Activated CD4-positive, CD25-positive, alpha-beta regulatory T cell (primary cell): ENCODE measurements around the gene MAPKAP1.

Experiments
- DNase-seq, 4 experiments: peaks; one replicate each; lab custom pipeline; 2025; lab: John Stamatoyannopoulos, UW

The MAPKAP1 gene

DNA sequence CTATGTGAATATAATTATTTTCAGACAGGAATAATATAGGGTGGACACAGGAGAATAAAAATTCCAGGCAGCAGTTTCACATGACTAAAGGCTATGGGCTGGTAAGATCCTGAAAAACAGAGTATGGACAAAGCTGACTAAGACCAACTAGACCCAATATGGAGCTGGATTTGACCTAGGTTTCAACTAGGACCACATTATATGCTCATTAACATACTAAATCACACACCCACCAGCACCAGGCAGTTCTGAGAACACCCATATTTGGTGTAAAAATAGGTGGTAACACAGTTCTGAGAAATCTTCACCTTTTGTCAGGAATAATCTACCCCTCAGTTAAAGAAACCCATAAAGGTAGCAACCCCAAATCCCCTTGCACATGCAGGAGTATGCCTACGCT lies 64.7 kb downstream of the MAPKAP1 start:
- DNase-seq, result no peak

DNA sequence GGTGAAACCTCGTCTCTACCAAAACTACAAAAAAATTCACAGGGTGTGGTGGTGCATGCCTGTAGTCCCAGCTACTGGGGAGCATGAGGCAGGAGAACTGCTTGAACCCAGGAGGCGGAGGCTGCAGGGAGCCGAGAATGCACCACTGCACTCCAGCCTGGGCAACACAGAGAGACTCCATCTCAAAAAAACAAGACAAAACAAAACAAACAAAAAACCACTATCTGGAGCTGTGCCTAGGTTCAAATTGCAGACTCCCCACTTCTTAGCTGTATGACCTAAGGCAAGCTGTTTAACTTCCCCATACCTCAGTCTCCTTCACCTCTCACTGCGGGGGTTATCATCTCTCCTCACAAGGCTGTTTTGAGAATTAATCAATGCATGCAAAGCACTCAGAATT lies 68.0 kb downstream of the MAPKAP1 start:
- DNase-seq, result no peak

DNA sequence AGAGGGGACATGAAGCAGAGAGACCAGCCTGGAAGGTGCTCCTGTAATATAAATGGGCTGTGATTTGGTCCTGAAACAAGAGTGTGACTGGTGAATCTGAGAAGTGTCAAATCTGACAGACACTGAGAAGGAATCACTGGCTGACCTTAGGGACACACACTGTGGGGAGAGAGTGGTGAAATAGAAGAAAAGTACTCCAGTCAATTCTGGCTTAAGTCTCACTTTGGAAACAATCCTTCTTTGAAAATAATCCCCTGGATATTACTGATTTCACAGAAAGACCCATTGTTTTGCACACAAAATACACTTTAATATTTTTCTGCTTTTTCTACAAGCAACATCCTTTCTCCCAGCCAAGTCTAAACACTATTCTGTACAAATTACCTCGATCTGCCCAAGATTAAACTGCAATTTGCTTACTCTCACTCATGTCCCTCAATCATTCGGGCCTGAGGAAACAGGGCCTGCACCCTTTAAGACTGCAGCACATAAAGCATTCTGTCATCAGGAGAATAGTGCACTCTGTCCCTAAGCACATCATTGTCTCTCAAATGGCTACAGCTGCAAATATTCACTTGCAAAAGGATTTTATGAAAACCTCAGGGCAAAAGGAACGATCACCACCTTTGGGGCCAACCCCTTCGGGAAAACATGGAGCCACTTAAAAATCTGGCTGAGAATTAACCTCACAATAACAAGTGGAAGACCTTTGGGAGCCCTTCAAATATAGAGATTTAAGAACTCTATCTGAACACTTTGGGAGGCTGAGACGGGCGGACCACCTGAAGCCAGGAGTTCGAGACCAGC lies 68.6 kb downstream of the MAPKAP1 start:
- no peak for DNase-seq

DNA sequence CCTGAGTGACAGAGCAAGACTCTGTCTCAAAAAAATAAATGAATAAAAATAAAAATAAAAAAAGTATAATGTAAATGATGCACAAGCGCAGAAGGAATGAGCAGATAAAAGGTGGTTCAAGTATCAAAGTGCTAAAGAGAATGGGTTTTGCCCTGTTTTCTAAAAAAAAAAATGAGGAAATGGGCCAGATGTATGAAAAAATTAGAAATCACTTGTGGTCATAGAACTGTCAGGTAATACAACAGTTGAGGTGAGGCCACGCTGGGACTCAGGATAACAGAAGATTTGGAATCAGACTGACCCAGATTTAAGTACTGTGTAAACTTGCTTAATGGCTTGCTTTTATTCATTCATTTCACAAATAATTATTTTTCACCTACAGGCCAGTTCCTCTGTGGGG lies 69.8 kb downstream of the MAPKAP1 start:
- DNase-seq, result no peak

DNA sequence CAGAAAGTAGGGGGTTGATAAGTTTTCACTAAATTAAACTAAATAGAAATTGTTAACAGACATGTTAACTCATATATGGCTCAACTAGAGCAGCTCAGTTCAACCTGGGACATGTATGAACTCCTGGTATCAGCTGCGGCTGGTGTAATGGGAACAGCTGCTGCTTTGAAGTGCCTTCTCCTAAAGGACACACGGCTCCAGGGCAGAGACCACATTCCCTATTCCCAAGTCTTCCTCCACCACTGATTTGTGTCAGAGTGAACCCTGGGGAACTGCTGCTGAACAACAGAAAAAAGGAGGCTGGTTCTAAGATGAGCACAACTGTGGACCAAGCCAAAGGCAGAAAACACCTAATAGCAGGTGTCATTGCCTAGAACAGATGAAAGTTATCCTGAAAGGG lies 71.1 kb downstream of the MAPKAP1 start:
- DNase-seq, result no peak

DNA sequence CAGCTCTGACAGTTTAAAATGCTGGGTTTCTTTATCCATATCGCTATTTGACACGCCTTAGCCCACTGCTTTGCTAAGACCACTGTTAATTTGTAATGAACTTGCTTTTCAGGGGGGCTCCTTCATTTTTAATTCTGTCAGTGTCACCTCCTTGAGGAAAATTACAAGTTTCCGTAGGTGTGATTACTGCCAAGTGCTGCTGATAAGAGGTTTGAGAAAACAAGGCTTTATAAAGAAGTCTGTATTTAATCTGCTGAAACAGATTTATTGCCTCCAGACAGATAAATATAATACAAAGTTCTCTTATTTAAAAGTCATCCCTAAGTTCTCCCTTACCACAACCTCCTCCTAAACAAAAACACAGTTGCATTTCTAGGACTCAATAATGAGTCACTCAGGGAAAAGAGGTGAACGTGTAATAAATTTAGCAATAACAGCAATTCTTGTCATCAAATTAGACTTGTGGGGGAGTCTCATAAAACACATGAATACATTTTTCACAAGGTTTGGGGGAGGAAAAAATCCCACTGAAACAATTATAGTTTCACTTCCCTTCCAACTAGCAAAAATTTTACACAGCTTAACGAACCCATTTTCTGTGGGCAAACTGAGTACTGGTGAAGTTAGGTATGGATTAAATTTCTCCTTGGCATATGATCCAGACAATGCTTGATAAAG lies 72.8 kb downstream of the MAPKAP1 start:
- DNase-seq, result no peak

DNA sequence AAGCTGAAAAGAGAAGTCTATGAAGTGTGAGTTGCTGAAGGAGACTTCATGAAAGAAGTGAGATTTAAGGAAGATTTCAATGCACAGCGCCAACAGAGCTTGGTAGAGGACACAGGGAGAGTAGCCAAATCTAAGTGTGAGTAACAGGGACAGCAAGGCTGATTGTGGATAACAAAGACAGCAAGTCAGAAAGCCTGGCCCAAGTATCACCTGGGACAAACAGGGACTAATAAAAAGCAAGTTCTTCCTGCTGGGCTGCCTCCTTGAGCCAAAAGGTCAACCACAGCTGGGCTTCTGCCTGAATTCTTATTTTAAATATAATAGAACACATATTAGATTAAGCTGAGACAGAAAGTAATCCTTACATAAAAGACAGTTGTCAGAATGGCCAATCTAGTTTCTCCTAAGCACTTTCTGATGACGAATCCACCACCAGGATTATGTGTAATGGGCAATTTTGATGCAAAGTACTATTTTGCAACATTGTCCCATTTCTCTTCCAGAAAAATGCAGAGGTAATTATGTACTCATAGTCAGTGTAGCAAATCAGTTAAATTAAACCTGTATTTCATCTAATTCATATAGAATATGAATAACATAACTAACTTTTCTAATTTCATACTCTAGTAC lies 73.8 kb downstream of the MAPKAP1 start:
- DNase-seq, result no peak

DNA sequence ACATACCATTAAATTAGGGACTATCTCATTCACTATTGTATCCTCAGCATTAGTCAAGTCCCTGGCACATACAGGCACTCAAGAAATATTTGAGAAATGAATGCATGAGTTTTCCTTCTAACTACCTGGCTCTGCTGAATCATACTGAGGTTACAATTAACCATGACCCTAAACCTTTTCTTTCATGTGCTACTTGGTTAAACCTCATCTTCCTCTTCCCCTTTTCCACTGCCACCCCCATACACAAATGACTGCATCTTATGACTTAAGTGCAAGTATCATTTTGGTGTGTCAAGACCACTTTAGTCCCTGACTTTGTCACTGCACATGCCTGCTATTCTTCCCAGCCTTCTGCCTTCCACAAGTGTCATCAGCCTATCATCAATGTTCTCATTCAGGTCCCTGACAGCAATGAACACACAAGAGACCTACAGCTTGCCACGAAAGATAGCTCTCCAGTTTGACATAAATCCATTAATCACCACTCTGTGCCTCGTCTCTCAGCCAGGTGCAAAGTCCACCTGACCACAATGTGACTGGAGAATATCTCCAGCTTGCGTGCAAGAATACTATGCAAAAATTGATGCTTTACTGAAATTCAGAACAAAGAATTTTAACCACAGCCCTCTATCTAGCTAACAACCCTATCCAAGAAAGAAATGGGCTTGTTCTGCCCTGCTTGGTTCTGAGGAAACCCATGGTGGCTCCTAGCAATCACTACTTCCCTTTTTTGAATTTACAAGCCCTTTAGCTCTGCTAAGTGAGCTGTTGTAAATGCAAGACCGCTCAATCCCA lies 74.5 kb downstream of the MAPKAP1 start:
- no peak for DNase-seq

DNA sequence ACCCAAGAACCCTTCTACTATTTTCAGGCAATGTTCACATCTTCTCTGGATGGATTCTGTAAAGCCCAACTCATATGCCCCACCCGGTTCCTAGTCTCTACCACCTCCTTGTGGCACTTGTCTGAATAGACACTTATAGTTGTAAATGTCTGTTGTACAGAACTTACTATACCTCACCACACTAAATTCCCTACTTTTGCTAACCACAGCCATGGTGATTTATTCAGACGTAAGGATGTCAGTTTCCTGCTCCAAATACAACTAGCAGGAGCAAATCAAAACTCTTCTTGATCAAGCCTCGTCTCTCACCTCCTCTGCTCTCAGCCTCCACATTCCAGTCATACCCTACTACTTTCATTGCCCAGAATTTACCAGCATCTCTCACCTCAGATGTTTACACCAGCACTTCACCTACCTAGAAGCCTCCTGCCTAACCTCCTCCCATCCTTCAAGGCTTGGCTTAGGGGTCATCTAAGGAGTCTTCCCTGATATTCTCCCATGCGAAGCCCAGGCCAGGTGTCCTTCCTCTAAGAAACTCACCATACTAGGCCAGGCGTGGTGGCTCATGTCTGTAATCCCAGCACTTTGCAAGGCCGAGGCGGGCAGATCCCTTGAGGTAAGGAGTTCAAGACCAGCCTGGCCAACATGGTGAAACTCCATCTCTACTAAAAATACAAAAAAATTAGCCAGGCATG lies 75.5 kb downstream of the MAPKAP1 start:
- no peak for DNase-seq

DNA sequence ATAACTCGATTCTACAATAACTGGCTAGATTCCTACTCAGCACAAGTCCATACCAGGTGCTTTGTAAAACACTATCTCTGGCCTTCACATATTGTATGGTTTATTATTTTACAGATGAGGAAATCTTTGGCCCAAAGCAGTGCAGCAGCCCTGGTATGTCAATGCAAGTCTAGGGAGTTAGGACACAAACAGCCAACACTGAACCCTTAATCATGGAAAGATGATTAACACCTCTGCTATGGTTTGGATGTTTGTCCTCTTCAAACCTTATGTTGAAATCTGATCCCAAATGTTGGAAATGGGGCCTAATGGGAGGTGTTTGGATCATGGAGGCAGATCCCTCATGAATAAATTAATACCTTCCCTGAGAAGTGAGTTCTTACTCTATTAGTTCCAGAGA lies 76.6 kb downstream of the MAPKAP1 start:
- DNase-seq, result no peak

DNA sequence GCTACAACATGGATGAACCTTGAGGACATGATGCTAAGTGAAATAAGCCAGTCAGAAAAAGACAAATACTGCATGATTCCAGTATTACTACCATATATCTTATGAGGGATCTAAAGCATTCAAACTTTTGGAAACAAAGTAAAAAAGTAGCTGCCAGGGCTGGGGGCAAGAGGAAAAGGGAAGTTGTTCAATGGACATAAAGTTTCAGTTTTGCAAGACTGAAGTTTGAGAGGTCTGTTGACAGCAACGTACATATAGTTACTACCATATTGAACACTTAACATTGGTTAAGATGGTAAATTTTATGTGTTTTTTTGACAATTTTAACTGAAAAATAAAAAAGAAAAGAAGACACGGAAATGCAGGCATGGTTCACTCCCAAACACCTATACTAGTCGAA lies 77.6 kb downstream of the MAPKAP1 start:
- no peak for DNase-seq

DNA sequence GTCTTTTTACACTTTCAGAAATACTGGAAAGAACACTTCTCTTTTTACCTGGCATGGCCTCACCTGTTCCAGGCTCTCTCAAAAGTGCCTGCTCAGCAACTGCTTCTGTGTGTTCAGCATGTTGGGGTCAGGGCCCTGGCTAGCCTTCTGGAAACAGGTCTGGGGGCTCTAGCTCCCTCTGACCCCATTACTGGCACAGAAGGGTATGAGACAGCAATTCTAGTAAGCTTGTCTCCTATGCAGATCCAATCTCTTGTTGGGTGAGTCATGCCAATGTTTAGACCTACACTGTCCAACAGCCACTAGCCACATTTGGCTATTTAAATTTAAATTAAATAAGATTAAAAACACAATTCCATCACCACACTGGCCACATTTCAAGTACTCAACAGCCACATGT lies 80.8 kb downstream of the MAPKAP1 start:
- no peak for DNase-seq

DNA sequence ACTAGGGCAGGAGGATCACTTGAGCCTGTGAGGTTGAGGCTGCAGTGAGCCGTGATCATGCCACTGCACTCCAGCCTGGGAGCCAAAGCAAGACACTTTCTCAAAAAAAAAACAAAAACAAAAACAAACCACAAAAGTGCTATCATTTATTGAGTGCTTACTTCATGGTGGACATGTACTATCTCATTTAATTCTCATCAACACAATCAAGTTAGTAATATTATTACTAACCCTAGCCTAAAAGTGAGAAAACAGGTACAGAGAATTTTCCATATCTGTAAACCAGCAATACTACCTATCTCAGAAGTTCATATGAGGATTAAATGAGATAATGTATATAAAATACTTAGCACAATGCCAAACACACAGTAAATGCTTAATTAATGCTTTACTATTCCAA lies 85.8 kb downstream of the MAPKAP1 start:
- no peak for DNase-seq

DNA sequence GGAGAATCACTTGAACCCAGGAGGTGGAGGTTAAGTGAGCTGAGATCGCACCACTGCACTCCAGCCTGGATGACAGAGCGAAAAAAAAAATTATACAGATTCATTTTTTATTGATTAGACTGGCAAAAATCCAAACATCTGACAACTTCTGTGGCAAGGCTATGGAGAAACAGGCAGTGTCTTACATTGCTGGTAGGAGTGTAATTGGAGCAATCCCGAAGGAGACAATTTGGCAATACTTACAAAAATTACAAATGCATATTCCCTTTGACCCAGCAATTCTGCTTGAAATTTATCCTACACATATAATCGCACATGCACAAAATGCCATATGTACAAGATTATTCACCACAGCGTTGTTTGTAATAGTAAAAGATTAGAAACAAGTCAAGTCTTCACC lies 86.8 kb downstream of the MAPKAP1 start:
- no peak for DNase-seq

DNA sequence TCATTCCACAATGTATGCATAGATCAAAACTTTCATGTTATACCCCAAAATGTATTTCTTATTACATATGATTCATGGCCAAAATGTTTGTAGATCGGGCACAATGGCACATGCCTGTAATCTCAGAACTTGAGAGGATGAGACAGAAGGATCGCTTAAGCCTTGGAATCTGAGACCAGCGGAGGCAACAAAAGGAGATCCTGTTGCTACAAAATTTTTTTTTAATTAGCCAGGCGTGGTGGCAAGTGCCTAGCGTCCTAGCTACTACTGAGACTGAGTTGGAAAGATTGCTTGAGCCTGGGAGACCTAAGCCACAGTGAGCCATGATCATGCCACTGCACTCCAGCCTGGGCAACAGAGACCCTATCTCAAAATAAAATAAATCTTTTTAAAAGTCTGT lies 89.9 kb downstream of the MAPKAP1 start:
- DNase-seq, result no peak

DNA sequence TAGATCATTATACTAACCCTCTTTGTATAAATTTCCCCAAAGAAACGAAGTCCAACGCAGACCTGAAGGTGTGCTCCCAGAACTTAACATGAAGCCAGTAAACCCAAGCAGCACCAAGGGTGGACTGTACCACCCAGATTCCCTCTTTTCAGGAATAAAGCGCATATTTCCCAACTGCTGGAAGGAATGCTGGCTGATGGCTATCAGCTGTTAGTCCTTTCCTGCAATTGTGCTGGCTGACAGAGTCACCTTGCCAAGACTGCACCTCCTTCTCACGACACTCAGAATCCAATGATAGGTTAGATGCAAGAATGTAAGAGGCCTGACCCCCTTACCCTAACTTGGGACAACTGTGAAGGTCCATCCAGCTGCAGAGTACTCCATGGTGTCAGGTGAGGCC lies 93.9 kb downstream of the MAPKAP1 start:
- DNase-seq, result no peak

DNA sequence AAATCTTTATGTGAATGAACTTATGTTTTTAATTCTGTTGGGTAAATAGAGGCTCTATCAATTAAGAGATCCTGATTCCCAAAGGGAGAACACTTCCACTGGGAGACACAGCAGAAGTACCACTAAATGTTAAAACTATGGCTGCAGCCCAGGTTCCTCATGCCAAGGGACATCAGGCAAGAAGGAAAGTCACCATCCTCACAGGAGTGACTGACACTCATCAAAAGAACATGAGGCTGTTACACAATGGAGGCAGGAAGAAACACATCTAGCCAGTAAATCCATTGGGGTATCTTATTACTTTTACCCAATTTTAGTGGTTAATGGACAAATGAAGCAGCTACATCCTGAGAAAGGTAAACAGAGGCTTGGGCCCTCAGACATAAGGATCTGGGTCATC lies 94.4 kb downstream of the MAPKAP1 start:
- DNase-seq, result no peak

DNA sequence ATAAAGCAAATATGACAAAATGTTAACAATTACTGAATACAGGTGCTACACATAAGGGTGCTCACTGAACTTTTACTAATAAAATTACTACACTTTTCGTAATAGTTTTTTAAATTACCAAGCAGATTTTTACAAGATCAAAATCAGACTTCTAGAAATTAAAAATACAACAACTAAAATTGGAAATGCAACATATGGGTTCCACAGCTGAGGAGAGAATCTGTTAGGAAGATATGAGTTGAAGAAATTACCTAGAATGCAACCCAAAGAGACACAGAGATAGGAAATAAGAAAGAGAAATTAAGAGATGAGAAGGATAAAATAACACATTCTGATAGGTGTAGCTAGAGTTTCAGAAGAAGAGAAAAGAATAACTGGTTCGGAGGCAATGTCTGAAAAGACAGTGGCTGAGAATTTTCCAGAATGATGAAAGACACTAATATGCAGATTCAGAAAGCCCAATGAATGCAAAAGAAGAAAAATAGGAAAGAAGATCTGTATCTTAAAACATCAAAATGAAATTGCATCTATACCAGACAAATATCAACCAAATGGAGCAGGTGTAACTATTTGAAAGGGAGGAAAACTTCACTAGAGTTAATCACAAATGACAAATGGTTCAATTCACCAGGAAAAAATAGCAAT lies 95.8 kb downstream of the MAPKAP1 start:
- DNase-seq, result no peak

DNA sequence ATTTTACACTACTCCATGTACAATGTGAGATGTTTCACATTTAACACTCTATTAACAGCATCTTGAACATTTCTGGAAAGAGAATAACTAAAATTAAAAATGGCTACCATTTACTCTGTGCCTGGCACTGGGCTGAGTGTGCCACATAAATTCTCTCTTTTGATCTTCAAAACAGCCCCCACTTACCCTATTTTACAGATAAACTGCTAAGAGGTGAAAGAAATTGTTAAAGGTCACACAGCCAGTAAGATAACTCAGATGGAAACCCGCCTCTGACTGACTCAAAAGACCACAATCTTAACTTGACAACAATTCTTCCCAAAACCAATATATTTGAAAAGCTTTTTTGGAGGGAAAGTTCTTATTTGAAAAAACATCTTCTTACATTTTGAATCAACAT lies 97.3 kb downstream of the MAPKAP1 start:
- DNase-seq, result no peak

DNA sequence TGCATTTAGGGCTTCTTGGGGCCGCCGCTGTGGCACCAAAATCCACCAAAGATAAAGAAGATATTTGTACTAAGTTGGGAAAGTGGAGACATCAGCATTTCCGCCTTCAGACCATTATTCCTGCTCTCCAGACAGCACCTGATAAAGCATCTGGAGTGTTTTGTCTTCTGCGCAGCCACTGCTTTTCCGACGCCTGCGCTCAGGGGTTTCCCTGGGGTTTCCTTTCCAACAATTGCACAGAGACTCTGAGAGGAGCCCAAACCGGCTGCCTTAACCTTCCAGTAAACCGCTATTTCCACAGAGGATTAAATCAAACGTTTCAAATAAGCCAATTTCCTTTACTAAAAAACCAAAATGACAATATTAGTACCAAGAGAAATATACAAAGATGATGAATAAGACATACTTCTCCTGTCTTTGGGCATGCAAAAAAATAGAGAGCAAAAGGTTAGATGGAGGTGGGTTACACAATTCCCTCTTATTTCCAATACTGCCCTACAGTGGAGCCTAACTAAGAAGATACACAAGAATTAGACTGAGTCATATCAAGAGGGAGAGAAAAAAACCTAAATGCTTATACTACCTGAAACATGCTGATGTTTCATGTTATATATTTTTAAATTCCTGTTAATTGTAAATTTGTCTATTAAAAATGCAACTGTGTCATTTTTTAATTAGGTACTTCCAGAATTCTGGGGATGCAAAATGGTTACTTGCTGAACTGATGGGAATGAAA lies 98.4 kb downstream of the MAPKAP1 start:
- no peak for DNase-seq

DNA sequence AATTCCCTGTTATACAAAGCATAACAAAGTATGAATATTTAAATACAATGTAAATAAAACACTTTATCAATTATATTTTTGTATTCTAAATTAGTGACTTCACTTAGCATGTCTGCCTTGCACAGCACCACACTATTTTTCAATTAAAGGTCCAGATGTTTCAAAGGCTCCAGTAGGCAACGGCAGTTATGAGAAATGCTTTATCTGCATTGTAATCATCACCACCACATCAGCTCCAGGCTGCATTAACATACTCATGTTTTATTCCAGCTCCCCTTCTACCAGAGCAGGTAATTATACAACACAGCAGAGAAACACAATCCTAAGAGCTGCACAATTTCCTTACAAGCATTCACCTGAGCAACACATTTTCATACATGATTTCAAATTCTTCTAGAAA lies 102.8 kb downstream of the MAPKAP1 start:
- DNase-seq, result no peak
